Fibroblast of lung (primary cell): ENCODE measurements around the gene PCDHB12.
"Not testable (repeated sequence)": the region's sequence is repeated elsewhere in the genome, so short reads cannot be mapped to it uniquely, and the experiment has no call there.

Source experiments
- EZH2 ChIP-seq: IDR thresholded peaks from 2 replicates; pipeline ENCODE4 v1.5.1; 2012; ENCODE audit warnings: low read length, control low read depth, mild to moderate bottlenecking; ENCODE audit errors: missing control alignments
- TF ChIP-seq, protein P1 (sequence below), 2 donors: IDR thresholded peaks in 1 of 2; conservative IDR thresholded peaks in 1 of 2; 1 replicate in 1 of 2; 2 replicates in 1 of 2; pipeline ENCODE4 v1.5.1; 2011 to 2012; ENCODE audit warnings: low read length in 2 of 2, control low read depth in 1 of 2, inconsistent platforms in 1 of 2, low read depth in 1 of 2, mild to moderate bottlenecking in 1 of 2

DNA sequence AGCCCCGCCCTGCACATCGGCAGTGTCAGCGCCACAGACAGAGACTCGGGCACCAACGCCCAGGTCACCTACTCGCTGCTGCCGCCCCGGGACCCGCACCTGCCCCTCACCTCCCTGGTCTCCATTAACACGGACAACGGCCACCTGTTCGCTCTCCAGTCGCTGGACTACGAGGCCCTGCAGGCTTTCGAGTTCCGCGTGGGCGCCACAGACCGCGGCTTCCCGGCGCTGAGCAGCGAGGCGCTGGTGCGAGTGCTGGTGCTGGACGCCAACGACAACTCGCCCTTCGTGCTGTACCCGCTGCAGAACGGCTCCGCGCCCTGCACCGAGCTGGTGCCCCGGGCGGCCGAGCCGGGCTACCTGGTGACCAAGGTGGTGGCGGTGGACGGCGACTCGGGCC, 38.5 kb downstream of the PCDHB12 start:
- TF ChIP-seq, protein P1, sequence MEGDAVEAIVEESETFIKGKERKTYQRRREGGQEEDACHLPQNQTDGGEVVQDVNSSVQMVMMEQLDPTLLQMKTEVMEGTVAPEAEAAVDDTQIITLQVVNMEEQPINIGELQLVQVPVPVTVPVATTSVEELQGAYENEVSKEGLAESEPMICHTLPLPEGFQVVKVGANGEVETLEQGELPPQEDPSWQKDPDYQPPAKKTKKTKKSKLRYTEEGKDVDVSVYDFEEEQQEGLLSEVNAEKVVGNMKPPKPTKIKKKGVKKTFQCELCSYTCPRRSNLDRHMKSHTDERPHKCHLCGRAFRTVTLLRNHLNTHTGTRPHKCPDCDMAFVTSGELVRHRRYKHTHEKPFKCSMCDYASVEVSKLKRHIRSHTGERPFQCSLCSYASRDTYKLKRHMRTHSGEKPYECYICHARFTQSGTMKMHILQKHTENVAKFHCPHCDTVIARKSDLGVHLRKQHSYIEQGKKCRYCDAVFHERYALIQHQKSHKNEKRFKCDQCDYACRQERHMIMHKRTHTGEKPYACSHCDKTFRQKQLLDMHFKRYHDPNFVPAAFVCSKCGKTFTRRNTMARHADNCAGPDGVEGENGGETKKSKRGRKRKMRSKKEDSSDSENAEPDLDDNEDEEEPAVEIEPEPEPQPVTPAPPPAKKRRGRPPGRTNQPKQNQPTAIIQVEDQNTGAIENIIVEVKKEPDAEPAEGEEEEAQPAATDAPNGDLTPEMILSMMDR (conservative IDR thresholded peaks at IDR 0.05 in 1 of 2, IDR thresholded peaks at IDR 0.05 in 1 of 2; ENCODE audit: low read depth in 1 of 2, low read length in 2 of 2), result not testable (repeated sequence)
- not testable (repeated sequence) for TF ChIP-seq EZH2
